Measurements from ENCODE around the gene INTS12.
A peak's percentile ranks its signal among the peaks of the same experiment; 100 is the strongest.
"Not testable (repeated sequence)": the region's sequence is repeated elsewhere in the genome, so short reads cannot be mapped to it uniquely, and the experiment has no call there.

Gene INTS12

GRCh38 chr4:105708181-105709080 is at the start of gene INTS12, which contains the start of gene GSTCD:
INTS12 (minus strand) TSS chr4:105708689; CDS start chr4:105700005, 8,684 bp downstream.
GSTCD (plus strand) TSS chr4:105708784; CDS start chr4:105717614, 8,830 bp downstream.
- peak; percentile 76 for DNase-seq (ENCODE audit: low read depth)

- DNase-seq (ENCODE audit: low read depth): no peak
Observed at GRCh38 chr4:105755375-105755774, 46.9 kb upstream of the INTS12 start.

DNA sequence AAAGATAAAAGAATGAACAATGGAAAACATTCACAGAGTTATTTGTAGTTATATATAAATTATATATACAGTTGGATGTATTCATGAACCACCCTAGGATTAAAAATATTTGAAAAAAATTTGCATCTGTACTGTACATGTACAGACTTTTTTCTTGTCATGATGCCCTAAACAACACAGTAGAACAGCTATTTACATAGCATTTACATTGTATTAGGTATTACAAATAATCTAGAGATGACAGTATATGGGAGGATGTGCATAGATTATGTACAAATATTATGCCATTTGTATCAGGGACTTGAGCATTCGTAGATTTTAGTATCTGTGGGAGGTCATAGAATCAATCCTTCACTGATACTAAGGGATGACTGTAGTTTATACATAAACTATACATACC is 44.9 kb upstream of the INTS12 start:
- no peak for DNase-seq (ENCODE audit: low read depth)

- DNase-seq (ENCODE audit: low read depth): no peak
Observed at GRCh38 chr4:105751718-105752299, 43.3 kb upstream of the INTS12 start.

DNA sequence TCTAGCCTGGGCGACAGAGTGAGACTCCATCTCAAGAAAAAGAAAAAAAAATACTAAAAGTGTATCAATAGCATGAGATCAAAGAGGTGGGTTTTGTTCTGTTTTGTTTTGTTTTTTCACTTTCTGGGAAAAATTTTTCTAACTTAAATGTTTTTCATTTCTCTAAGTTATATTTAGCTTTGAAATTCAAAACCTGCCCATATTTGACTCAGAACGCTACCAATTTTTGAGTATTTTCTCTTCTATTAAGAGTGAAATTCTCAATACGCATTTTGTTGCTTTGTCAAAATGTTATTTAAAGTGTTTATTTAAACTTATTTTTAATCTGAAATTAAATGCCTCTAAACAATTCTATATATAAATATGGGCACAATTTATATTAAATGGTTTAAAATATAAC is 39.7 kb upstream of the INTS12 start:
- no peak for DNase-seq (ENCODE audit: low read depth)

DNA sequence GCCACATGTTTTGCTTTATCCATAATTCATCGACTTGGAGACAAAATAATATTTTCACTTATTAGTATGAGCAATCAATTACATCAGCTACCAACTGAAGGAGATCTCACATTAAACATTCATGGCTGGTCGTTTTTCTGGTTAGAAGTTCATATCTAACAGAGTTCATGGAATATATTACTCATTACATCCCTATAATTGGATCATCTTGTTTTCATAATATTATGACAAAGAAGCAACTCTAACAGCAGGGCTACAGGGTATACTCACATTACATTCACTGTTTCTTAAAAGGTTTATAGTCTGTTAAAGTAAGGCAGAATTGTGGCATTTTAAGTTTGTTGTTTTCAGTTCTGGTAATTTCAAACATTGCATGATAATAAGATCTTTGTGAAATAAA is 33.1 kb upstream of the INTS12 start:
- no peak for DNase-seq (ENCODE audit: low read depth)

DNA sequence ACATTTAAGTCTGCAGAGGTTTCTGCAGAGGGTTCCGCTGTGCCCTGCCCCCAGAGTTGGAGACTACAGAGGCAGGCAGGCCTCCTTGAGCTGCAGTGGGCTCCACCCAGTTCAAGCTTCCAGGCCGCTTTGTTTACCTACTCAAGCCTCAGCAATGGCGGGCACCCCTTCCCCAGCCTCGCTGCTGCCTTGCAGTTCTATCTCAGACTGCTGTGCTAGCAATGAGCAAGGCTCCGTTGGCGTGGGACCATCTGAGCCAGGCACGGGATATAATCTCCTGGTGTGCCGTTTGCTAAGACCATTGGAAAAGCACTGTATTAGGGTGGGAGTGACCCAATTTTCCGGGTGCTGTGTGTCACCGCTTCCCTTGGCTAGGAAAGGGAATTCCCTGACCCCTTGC is 26.7 kb upstream of the INTS12 start:
- DNase-seq (ENCODE audit: low read depth): not testable (repeated sequence)

DNA sequence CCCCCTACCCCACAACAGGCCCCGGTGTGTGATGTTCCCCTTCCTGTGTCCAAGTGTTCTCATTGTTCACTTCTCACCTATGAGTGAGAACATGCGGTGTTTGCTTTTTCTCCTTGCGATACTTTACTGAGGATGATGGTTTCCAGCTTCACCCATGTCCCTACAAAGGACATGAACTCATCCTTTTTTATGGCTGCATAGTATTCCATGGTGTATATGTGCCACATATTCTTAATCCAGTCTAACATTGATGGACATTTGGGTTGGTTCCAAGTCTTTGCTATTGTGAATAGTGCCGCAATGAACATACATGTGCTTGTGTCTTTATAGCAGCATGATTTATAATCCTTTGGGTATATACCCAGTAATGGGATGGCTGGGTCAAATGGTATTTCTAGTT is 21.4 kb upstream of the INTS12 start:
- not testable (repeated sequence) for DNase-seq (ENCODE audit: low read depth)

DNA sequence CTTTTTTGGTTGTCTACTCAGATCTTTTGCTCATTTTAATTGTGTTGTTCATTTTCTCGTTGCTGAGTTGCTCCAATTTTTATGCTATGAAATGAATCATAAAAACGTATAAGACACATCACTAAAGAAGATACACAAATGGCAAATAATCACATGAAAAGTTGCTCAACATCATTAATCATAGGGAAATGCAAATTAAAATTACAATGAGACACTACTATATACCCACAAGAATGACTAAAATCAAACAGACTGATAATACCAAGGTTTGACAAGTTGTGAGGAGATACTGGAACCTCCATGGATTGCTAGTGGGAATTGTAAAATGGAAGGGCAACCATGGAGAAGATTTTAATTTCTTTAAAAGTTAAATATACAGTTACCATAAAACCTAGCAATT is 17.1 kb upstream of the INTS12 start:
- DNase-seq (ENCODE audit: low read depth): no peak

DNA sequence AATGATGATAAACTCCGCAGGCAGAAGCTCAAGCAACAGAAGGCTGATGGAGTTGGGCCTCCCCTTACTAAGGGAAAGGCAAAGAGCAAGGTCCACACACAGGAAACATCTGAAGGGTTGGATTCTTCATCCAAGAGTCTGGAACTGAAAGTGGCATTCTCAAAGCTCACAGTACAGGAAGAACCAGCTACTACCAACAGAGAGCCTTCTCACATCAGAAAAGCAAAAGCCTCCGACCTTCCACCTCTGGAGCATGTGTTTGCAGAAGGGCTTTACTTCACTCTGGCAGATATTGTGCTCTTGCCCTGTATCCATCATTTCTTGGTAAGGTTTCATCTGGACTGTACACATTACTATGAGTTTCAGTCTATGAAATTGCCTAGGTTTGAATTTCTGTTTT is 10.7 kb upstream of the INTS12 start:
- no peak for DNase-seq (ENCODE audit: low read depth)

DNA sequence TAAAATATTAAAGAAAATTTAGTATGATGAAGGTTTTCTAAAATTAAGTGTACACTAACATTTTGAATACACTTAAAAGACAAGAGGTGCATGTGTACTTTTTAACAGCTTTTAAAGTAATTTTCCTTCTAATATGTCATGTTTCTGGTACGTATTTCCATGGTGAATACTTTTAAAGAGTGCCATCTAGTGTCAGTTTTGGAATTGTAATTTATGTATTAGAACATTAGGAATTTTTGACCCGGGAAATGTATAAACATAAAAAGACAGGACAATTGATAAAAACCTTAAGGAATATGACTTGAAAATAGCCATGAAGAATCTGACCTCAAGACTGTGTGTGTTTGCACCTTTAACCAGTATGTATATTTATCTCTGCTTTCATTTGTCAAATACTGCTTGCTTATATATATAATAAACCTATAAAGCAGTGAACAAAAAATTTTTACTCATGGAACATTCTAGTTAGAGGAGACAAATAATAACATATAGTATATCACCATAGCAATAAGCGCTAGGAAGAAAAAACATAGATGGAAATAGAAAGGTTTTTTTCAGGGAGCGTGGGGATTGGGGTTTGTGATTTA is 7.3 kb upstream of the INTS12 start:
- DNase-seq (ENCODE audit: low read depth): no peak

GRCh38 chr4:105714932-105715331 is 6.4 kb upstream of the INTS12 start:
- no peak for DNase-seq (ENCODE audit: low read depth)

DNA sequence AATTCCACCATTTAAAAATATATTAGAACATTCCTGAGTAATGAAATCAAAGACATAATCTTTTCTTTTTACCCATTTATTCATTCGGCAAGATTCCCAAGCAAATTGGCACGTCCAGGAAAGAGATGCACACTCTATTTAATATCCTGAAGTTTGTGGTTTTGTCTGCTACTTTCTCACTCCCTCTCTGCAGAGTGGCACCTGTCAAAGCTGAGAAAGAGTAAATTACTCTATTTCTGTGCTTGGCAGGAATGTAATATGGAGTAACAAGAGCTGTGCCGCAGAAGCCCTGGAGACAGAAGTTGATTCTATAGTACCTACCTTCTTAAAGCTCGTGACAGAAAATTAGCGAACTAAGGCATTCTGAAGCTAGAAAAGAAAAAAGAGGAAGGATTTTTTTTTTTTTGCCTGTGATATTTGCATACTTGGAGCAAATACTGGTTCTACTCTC is 5.6 kb upstream of the INTS12 start:
- no peak for DNase-seq (ENCODE audit: low read depth)

GRCh38 chr4:105712766-105713165 is 4.3 kb upstream of the INTS12 start:
- DNase-seq (ENCODE audit: low read depth): no peak

DNA sequence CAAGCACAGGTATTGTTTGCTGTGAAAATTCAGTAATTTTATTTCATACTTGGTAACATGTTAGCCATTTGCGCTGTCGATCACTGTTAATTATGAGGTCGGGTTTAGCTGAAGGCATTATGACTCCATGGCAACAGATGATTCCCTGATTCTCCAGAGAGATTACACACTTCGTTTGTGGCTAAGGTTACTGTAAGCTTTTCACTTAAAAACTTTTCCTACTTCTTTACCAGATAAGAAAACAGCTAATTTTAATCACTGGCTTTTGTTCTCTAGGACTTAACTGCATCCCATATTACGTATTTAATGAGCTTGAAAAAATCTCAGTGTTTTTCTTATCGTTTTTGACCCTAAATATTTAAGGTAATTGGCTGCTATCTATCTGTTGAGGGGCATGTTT is 2.2 kb upstream of the INTS12 start:
- DNase-seq (ENCODE audit: low read depth): no peak

- DNase-seq (ENCODE audit: low read depth): no peak
Observed at GRCh38 chr4:105710012-105710600, 1.6 kb upstream of the INTS12 start.

DNA sequence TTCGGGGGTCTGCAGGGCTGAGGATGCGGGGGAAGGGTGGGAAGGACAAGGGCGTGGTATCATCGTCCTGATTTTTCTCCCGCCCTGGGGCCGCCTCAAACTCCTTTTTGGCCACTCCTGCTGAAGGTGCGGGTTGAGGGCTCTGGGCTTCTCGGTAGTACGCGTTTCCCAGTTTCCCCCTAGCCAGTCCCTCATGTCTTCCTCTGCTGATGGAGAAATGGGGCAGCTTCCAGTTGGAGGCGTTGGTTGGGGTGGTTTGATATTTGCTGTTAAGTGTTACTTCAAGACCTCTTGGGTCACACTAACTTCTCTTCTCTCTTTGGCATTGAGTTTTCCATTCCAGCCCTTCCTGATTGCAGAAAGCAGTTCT is 577 bp upstream of the INTS12 start:
- no peak for DNase-seq (ENCODE audit: low read depth)

GRCh38 chr4:105707782-105708180 is 708 bp downstream of the INTS12 start:
- no peak for DNase-seq (ENCODE audit: low read depth)

DNA sequence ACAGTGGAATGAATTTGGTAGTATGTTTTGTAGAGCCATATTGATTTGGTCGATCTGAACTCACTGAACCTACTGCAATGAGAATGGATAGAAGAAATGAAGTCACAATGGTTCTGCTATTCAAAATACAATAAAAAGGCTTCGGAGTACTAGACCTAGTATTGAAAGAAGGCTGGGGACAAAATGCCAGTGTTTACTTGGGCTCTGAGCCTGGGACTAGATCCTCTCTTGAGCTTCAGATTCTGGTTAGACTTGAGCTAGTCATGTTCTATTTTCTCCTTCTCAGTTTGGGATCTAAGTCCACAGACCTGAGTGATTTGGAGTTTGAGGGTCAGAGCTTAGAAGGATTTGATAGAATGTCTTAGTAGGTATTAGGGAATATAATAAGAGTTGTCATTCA is 9.9 kb downstream of the INTS12 start:
- DNase-seq (ENCODE audit: low read depth): no peak

GRCh38 chr4:105695832-105696231 is 12.7 kb downstream of the INTS12 start:
- DNase-seq (ENCODE audit: low read depth): not testable (repeated sequence)

DNA sequence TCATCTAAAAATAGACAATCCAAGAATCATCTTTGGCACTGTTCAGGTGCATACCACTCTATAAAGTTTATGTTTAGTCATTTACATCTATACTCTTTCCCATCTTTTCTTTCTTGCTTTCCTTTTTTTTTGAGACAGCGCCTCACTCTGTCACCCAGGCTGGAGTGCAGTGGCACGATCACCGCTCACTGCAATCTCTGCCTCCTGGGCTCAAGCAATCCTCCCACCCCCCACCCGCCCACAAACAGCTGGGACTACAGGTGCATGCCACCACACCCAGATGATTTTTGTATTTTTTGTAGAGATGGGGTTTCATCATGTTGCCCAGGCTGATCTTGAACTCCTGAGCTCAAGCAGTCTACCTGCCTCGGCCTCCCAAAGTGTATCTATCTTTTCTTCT is 13.7 kb downstream of the INTS12 start:
- not testable (repeated sequence) for DNase-seq (ENCODE audit: low read depth)

DNA sequence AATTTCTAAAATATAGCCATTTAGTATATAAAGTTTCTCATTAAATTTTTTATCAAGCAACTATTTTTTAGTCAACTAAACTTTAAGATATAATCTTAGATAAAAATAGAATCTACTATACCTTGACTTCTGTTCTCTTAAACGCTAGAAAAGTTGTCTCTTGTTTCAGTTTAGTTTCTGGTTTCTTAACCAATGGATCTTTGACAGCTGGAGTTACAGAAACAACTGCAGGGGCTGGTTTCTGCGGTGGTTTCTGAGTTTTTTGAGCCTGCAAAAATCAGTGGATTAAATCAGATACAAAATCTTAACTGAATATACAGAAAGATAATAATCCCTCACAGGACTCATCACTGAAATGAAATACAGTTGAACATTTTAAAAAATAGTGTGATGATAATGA is 21.9 kb downstream of the INTS12 start:
- no peak for DNase-seq (ENCODE audit: low read depth)

GRCh38 chr4:105683038-105683437 is 25.5 kb downstream of the INTS12 start:
- DNase-seq (ENCODE audit: low read depth): no peak

Data from activated T-helper 1 cell treated with Interleukin-2 at 50 U/mL for 16 hours (primary cell).